NCI-H524 (cell line): ENCODE measurements around the gene ATP4B.

Experiments
- DNase-seq, 2 experiments: peaks; one replicate each; lab custom pipeline; 2025; lab: John Stamatoyannopoulos, UW

Gene ATP4B

DNA sequence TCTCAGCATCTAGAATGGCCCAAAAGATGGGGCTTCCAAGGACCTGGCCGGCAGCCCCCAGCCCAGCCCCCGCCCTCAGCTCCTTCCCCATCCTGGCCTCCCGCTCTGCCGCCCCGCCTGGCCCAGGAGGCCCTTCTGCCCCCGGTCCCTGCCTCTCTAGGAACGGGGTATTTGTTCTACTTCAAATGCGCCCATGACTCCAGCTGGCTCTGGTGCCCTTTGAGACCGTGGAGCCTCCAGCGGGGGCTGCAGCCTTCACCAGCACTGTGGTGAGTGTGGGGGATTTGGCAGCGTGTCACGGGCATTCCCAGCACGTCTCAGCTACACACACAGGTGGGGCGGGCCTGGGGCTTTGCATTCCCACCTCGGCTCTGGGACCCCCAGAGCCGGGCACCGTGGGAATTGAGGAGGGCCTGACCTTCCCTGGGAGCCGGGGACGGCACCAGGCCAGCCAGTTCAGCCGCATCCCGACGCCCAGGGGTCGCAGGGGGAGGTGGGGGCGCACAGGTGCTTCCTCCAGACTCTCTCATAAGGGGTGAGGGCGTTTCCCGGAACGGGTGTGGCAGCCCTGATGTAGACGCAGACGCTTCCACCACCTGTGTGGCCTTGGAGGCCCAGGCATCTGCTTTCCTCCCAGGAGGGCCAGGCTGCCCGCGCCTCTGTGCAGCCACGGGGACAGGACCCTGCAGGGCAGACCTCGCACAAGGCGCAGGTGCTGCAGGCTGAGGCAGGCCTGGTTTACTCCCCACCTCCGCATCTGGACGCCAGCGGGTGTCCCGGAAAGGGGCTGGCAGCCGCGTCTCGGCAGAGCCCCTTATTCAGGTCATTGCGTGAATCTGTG is 947 bp downstream of the ATP4B start:
- DNase-seq, result no peak

DNA sequence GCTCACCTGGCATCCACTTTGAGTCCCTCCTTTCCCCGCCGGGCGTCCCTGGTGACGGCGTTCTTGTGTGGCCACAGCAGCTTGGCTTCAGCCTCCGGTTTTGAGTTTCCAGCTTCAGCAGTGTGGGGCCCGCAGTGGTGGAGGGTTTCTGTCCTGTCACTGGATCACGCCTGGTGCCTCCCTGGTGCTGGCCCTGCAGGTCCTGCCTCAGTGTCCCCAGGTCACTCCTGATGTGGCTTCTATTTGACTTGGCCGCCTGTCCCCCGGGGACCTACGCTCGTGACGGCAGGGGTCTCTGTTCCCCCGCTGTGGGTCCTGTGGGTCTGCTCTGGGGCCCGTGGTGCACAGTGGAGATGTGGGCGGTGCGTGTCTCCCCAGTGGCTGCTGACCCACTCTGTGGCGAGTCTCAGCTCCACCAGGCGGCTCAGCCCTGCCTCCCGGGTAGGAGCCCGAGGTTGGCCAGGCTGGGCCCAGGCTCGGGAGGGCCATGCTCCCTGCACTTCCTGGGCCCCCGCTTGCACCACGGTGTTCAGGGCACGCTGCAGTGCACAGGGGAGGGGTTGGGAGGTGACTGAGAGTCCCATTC is 1.9 kb downstream of the ATP4B start:
- no peak for DNase-seq

DNA sequence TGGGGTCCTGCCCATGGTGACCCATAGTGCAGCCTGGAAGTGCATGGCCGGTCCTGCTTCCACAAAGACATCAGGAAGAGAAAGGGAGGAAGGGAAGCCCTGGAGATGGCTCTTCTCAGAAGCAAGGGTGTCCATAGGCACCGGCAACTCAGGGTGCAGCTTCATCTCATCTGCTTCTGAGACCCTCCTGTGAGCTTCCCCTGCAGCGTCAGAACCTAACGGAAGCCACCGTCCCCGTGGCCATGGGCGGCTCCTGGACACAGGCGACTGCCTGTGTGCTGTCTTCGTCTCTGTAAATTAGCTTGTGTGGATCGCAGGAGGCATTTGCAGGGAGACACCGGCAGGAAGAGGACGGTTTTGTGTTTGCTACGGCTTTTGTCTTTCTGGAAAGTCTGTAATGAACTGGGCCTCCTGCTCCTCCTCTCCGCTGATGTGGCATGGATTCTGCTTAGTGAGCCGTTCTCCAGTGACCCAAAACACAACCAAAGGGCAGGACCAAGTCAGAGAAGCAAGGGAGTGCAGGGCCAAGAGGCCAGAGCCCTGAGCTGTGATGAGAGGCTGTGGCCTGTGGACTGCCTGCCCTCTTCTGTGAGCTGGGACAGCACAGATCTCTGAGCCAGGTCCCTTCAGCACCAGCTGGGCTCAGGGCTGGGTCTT is 2.5 kb downstream of the ATP4B start:
- DNase-seq, result no peak

GRCh38 chr13:113654591-113655345 is 3.2 kb downstream of the ATP4B start:
- no peak for DNase-seq

DNA sequence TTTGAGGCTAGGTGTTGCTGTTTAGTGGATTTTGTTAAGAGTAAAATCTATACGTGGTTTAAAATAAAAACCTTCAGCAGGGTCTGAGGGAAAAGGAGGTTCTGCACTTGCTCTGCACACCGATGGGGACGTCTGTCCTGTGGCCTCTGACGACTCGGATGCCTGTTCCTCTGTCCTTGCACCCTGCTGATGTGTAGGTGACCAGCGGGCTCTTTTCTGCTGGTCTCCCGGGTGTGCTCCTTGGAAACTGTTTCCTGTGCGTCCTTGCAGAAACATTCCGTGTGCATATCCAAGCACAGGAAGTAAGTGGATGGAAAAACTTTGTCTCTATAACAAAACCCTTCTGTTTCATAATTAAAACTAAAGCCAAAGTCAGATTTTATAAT is 3.8 kb downstream of the ATP4B start:
- DNase-seq, result no peak

GRCh38 chr13:113653264-113654174 is 4.5 kb downstream of the ATP4B start:
- no peak for DNase-seq

DNA sequence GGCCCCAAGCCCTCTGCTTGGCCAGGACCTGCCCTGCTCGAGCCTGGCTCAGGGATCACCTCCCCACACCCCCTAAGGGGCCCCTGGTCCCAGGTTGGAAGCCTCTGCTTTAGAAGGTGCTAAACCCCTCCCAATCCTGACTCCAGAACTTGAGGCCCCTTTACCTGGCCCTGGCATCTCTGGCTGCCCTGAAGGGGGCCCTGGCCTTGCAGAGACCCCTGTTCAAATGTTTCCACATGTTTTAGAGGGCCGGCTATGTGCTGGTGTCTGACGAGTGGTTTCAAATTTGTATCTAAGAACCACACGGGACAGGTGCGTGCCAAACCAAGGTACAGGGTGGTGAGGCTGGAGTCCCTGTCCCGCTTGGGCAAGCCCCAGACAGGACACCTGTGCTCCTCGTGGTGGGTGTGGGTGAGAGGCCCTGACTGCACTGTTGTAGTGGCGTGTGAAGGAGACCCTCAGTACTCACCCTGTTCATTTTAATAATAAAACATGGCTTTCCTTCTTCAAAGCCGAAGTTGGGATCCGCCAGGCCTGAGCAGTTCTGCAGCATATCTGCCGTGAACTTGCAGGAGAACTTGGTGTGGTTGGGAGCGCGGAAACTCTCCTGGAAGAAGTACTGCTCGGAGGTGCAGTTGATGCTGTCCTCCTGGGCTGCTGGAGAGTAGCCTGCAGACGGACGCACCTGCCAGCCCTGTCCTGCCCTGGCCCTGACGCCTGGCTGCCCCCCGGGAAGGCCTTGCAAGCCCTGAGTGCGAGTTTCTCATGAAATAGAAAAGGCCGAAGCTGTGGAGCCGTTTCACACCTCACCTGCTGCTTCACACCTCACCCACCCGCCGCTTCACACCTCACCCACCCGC is 5.4 kb downstream of the ATP4B start:
- DNase-seq, result no peak

GRCh38 chr13:113651511-113652403 is 6.2 kb downstream of the ATP4B start:
- no peak for DNase-seq

- DNase-seq, result no peak
Observed at GRCh38 chr13:113650731-113651148, 7.3 kb downstream of the ATP4B start.

GRCh38 chr13:113650275-113650674 is 7.7 kb downstream of the ATP4B start:
- DNase-seq, result no peak

GRCh38 chr13:113649212-113649611 is 8.8 kb downstream of the ATP4B start:
- DNase-seq, result no peak

DNA sequence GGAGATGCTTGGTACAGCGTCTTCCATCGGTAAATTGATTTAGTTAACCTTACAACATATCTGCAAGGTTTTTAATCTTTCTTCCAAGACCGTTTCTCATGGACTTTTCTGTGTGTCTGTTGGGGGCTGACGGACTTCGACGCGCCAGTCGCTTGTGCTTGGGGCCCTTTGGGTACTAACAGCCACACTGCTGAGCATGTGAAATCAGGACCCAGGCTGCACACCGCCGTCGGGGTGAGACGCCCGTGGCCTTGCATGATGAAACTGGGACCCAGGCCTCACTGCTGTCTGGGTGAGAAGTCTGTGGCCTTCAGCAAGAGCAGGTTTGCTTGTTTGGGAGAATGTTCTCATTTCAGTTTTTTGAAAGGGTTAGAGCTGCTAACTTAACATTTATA is 9.8 kb downstream of the ATP4B start:
- DNase-seq, result no peak

DNA sequence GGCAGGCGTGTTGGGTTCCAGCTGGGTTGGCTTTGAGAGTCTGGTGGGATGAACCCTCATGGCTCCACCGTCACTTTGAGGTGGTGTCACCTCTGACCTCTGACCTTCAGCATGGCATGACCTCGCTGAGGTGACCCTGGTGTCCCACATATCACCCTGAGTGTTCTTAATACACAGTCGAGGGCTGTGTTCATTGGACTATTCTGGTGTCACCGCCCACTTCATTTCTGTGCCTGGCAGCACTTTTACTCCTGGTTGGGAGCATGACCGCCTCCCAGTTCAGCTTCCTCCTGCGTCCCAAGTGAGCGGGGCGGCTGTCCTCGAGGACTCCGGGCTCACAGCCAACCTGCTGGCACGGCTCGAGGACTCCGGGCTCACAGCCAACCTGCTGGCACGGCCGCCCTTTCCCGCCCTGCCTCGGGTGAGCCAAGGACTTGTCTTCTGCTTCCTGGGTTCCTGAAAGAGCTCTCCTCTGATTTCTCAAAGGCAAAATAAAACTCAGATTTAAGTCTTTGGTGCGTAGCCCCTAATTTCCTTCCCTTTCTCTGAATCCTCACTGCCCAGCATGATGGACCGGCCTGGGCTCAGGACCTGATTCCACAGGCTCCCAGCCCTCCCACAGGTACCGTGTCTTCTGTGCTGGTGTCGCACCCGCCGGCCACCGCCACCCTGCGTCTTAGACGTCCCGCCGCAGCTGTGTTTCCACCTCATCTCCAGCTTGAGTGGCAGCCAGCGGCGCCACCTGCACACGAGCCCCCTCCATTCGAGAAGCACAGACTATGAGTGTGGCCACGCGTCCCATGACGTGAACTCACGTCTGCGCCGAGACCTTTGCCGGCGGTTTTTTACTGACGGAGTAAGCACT is 10.4 kb downstream of the ATP4B start:
- peak; percentile 81 to 88 for DNase-seq

DNA sequence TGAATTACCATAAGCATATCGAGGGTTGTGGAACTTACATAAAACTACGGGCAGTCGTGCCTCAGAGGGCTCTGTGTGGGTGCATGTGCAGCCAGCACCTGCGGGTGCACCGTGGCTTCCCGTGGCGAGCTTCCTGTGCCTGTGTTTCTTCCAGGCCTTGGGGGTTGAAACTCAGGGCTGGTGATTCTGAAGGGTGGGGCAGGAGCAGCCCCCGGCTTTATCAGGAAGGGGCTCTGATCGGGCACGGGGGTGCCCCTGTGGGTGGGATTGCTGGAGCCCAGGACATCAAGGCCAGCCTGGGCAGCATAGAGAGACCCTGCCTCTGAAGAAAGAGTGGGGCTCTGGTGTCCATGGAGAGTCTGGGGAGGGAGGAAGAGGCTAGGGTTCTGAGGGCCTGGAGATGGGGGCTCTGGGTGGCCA is 11.1 kb downstream of the ATP4B start:
- DNase-seq, result no peak

DNA sequence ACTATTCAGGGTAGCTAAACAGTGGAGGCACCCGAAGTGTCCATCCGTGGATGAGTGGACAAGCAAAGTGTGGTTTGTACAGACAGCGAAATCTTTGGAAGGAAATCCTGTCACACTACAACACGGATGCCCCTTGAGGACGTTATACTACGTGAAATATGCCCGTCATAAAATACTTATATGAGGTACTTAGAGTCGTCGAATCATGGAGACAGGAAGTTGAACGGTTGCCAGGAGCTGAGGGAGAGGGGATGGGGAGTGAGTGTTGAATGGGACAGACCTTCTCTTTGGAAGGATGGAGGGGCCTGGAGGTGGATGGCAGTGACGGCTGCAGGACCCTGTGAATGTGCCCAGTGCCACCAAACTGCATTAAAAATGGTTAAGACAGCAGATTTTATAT is 11.6 kb downstream of the ATP4B start:
- DNase-seq, result peak; percentile 11 to 29

DNA sequence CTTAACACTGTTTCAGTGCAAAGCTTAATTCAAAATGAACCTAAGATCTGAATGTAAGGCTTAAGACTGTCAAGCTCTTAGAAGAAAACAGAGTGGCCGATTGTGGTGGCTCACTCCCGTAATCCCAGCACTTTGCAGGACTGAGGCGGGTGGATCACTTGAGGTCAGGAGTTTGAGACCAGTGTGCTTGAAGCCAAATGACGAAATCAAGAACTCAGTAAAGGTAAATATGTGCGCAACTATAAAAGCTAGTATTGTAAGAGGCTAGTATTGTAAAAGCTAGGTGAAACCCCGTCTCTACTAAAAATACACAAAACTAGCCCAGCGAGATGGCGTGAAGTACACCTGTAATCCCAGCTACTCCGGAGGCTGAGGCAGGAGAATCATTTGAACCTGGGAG is 12.7 kb downstream of the ATP4B start:
- DNase-seq, result no peak

- DNase-seq, result no peak
Observed at GRCh38 chr13:113644800-113645199, 13.2 kb downstream of the ATP4B start.

- no peak for DNase-seq
Observed at GRCh38 chr13:113643593-113643992, 14.4 kb downstream of the ATP4B start.
